Neural cell (in vitro differentiated cells): ENCODE measurements around the gene NTPCR. TPM values are rescaled to one million over a fixed set of nuclear protein-coding genes. Genes with fewer than 3 reads are reported as not detected.

ENCODE experiments used
- H2AFZ ChIP-seq: fragments of 200-600, 300-800 bp; sonication (generic), shearing (Covaris generic); 2 replicates; pipeline ENCODE4 v1.6.0; 2014; ENCODE audit warnings: low read depth, mild to moderate bottlenecking, antibody characterized with exemption, low read length, moderate library complexity
- H3F3A ChIP-seq: fragments of 200-600 bp; shearing (Covaris generic); 2 replicates; pipeline ENCODE4 v1.6.1; 2016; ENCODE audit warnings: mild to moderate bottlenecking, moderate library complexity, mixed read lengths, antibody characterized with exemption, low read length; ENCODE audit not compliant: insufficient read depth, poor library complexity, severe bottlenecking
- H3K27ac ChIP-seq: fragments of 200-600, 300-800 bp; sonication (generic), shearing (Covaris generic); 2 replicates; pipeline ENCODE4 v1.5.1; 2014; ENCODE audit warnings: mild to moderate bottlenecking, low read length, moderate library complexity
- H3K27me3 ChIP-seq: fragments of 300-800, 200-600 bp; sonication (generic), shearing (Covaris generic); 2 replicates; pipeline ENCODE4 v1.6.0; 2014; ENCODE audit warnings: mild to moderate bottlenecking, low read depth, low read length, moderate library complexity; ENCODE audit not compliant: insufficient read depth
- H3K36me3 ChIP-seq: fragments of 300-800, 200-600 bp; sonication (generic), shearing (Covaris generic); 2 replicates; pipeline ENCODE4 v1.5.1; 2014; ENCODE audit warnings: mild to moderate bottlenecking, antibody characterized with exemption, low read length, moderate library complexity; ENCODE audit not compliant: insufficient read depth
- H3K4me2 ChIP-seq: fragments of 300-800, 200-600 bp; sonication (generic), shearing (Covaris generic); 2 replicates; pipeline ENCODE4 v1.6.0; 2014; ENCODE audit warnings: mild to moderate bottlenecking, low read length
- H3K4me3 ChIP-seq: fragments of 300-800, 200-600 bp; sonication (generic), shearing (Covaris generic); 2 replicates; pipeline ENCODE4 v1.5.1; 2014; ENCODE audit warnings: mild to moderate bottlenecking, low read length, moderate library complexity
- H3K79me2 ChIP-seq: fragments of 200-600 bp; shearing (Covaris generic); replicated peaks from 2 replicates; pipeline ENCODE4 v1.6.0; 2014; ENCODE audit warnings: mild to moderate bottlenecking, low read length, moderate library complexity; ENCODE audit not compliant: insufficient read depth
- H3K9ac ChIP-seq: fragments of 300-800, 200-600 bp; sonication (generic), shearing (Covaris generic); 2 replicates; pipeline ENCODE4 v1.6.1; 2016; ENCODE audit warnings: mild to moderate bottlenecking, low read length, mixed read lengths
- H3K9me2 ChIP-seq: fragments of 200-600 bp; shearing (Covaris generic); 2 replicates; pipeline ENCODE4 v1.6.1; 2016; ENCODE audit warnings: mild to moderate bottlenecking, low read length, mixed read lengths; ENCODE audit not compliant: insufficient read depth
- H3K9me3 ChIP-seq: fragments of 200-600, 300-800 bp; sonication (generic), shearing (Covaris generic); 2 replicates; pipeline ENCODE4 v1.6.1; 2016; ENCODE audit warnings: mild to moderate bottlenecking, mixed run types, low read length, moderate library complexity, mixed read lengths
- H4K20me1 ChIP-seq: fragments of 200-600 bp; shearing (Covaris generic); 2 replicates; pipeline ENCODE4 v1.6.1; 2016; ENCODE audit warnings: mild to moderate bottlenecking, mixed run types; ENCODE audit not compliant: insufficient read depth
- CTCF ChIP-seq: fragments of 450-650 bp; IDR thresholded peaks from 2 replicates; pipeline ENCODE4 v1.5.1; 2014; ENCODE audit warnings: antibody characterized with exemption, mild to moderate bottlenecking, moderate library complexity; ENCODE audit not compliant: poor library complexity, severe bottlenecking
- EP300 ChIP-seq: fragments of 450-650 bp; conservative IDR thresholded peaks from 2 replicates; pipeline ENCODE4 v1.6.1; 2014; ENCODE audit warnings: antibody characterized with exemption, mild to moderate bottlenecking, moderate library complexity; ENCODE audit not compliant: poor library complexity, severe bottlenecking
- EZH2 ChIP-seq: fragments of 200-600, 300-800 bp; shearing (Covaris generic), sonication (generic); IDR thresholded peaks from 2 replicates; pipeline ENCODE4 v1.6.1; 2014; ENCODE audit warnings: antibody characterized with exemption, low read length, borderline replicate concordance, mild to moderate bottlenecking; ENCODE audit not compliant: insufficient read depth, poor library complexity, severe bottlenecking
- MXI1 ChIP-seq: fragments of 450-650 bp; conservative IDR thresholded peaks from 2 replicates; pipeline ENCODE4 v1.6.1; 2014; ENCODE audit warnings: antibody characterized with exemption, mild to moderate bottlenecking; ENCODE audit not compliant: poor library complexity, severe bottlenecking
- POLR2AphosphoS5 ChIP-seq: IDR thresholded peaks from 2 replicates; pipeline ENCODE4 v1.6.1; 2012
- RAD21 ChIP-seq: fragments of 450-650 bp; conservative IDR thresholded peaks from 2 replicates; pipeline ENCODE4 v1.6.1; 2014; ENCODE audit warnings: antibody characterized with exemption, mild to moderate bottlenecking, moderate library complexity
- REST ChIP-seq: IDR thresholded peaks from 2 replicates; pipeline ENCODE4 v1.6.1; 2012; ENCODE audit warnings: borderline replicate concordance
- SMC3 ChIP-seq: fragments of 450-650 bp; conservative IDR thresholded peaks from 2 replicates; pipeline ENCODE4 v1.6.1; 2014; ENCODE audit warnings: antibody characterized with exemption, mild to moderate bottlenecking, moderate library complexity; ENCODE audit not compliant: poor library complexity
- TAF1 ChIP-seq: IDR thresholded peaks from 2 replicates; pipeline ENCODE4 v1.6.1; 2012; ENCODE audit warnings: low read depth
- polyA plus RNA-seq: library from polyadenylated mRNA; depleted of rRNA; stranded (reverse); fragments of >200 nt; gene quantifications from 2 replicates; pipeline ENCODE4 v1.2.3, GENCODE V29; 2014

Gene NTPCR
- polyA plus RNA-seq, 1 donor from 2014 or later, result 36.7 TPM

- Histone ChIP-seq H3K4me3 (no peak overlapping the region), H4K20me1 (no peaks in the 10 kb centered on the region), H3K36me3 (peaks cover 4% of the 10 kb centered on the region), H3F3A (no peaks in the 10 kb centered on the region), H2AFZ (no peak overlapping the region), H3K4me2 (no peak overlapping the region), H3K9ac (no peak overlapping the region), H3K27ac (no peak overlapping the region), H3K27me3 (no peaks in the 10 kb centered on the region), H3K9me3 (no peaks in the 10 kb centered on the region), H3K79me2 (no peaks in the 10 kb centered on the region), H3K9me2 (no peaks in the 10 kb centered on the region)
- TF ChIP-seq POLR2AphosphoS5, result no peak
- no peak for TF ChIP-seq SMC3
- TF ChIP-seq TAF1, result no peak
- TF ChIP-seq RAD21, result no peak
- TF ChIP-seq MXI1, result no peak
- TF ChIP-seq EP300, result no peak
- no peak for TF ChIP-seq REST
- no peak for TF ChIP-seq EZH2
- no peak for TF ChIP-seq CTCF
Measured at GRCh38 chr1:232966663-232967062, 16.3 kb downstream of the NTPCR start.

GRCh38 chr1:232968391-232968790 is 18.0 kb downstream of the NTPCR start:
- Histone ChIP-seq H3K9me2 (no peaks in the 10 kb centered on the region), H3K4me3 (no peak overlapping the region), H3F3A (no peaks in the 10 kb centered on the region), H3K27me3 (no peaks in the 10 kb centered on the region), H3K9me3 (peaks cover under 1% of the 10 kb centered on the region), H4K20me1 (no peaks in the 10 kb centered on the region), H2AFZ (no peak overlapping the region), H3K36me3 (peaks cover 4% of the 10 kb centered on the region), H3K27ac (no peak overlapping the region), H3K4me2 (no peak overlapping the region), H3K79me2 (no peaks in the 10 kb centered on the region), H3K9ac (no peak overlapping the region)
- no peak for TF ChIP-seq EZH2
- no peak for TF ChIP-seq EP300
- no peak for TF ChIP-seq SMC3
- TF ChIP-seq CTCF, result no peak
